Right lobe of liver (tissue), 4 donors: ENCODE measurements around the gene GPR156.

Experiments
- CTCF ChIP-seq, 4 donors: fragments of 200-600 bp in 3 of 4; fragments of 450-650 bp in 1 of 4; IDR thresholded peaks; one replicate each; pipeline versions ENCODE4 v1.5.1 to v1.8.0; 2016 to 2022; ENCODE audit warnings: antibody characterized with exemption in 4 of 4, mild to moderate bottlenecking in 2 of 4
- POLR2A ChIP-seq: fragments of 450-650 bp; IDR thresholded peaks from one replicate; pipeline ENCODE4 v1.6.1; 2017; ENCODE audit warnings: antibody characterized with exemption, mild to moderate bottlenecking
- donor health status: DM: no; HTN: no; CAD: no.
- donor health status: DM: no; HTN: no; CAD: no.
- donor health status: DM: no; HTN: yes; CAD: no.

GRCh38 chr3:120286465-120286864, 1.4 kb upstream of the GPR156 start:
- TF ChIP-seq CTCF (IDR thresholded peaks at IDR 0.05) (no peak), POLR2A (no peak)
